TTC549 (cell line): Measurements from ENCODE around the gene RAPSN.

Experiments
- FAIRE-seq: peaks from 2 replicates; lab custom pipeline; 2012; peaks lifted over from hg19 to GRCh38; lab: Jason Lieb, UNC

RAPSN gene

DNA sequence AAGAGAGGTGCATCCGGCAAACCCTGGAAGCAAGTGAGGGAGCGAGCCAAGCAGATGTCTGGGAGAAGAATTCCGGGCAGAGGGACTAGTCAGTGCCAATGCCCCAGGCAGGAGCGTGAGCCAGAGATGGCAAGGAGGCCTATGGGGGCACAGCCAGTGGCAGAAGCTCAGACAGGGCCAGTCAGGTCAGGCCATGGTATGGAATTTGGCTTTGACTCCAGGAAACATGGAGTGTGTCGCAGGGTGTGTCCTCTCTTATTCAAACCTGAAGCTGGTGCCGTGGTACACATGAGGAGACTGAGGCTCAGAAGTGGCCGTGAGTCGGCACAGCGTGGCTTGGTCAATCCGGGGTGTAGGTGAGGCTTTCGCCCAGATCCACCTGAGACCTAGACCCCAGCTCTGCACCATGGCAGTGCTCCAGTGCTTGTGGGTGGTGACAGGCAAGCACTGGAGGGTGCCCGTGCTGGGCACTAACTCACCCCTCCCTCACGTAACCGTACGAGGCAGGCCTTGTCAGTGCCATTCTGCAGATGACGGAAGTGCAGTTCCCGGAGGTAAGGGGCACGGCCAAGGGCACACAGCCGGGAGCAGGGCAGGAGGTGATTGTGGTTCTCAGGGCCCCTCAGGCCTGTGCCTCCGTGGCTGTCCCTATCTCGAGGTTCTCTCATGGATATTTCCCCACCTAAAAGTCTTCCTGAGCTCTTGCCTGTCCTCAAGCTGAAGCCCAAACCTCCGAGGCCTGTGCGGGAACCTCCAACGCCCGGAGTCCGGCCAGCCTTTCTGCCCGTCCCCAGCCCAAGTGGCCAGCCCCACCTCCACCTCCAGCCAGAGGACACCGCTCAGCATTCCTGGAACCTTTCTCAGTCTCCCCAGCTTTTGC, 60.0 kb downstream of the RAPSN start:
- no peak for FAIRE-seq

DNA sequence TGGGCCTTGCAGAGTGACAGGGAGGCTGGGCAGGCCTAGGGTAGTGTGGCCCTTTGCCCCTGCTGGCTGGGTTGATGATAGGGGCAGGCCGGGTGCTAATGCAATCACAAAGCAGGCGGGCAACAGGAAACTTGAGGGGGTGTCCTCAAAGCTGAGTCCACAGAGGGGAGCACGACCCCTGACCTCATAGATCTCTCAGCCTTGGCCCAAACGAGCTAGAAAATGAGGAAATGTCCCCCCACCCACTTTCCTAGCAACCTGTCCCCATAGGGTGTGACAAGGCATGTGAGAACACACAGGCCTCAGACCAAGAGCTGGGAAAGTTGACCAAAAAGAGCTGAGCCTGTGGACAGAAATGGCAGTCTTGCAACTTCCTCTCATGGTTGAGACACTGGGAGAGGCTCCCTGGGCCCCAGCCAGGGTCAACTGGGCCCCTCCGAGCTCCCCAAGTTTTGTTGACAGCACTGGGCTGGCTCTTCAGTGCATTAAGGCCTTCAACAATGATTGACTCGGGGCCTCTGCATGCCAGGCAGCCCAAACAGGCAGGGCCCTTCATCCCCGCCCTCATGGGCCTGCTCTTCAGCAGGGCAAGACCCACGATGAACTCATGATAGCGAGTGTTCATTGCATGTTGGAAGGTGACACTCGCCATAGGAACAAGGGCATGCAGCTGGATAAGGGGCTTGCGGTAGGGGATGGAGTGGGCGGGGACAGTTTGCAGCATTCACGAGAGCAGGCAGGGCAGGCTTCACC, 60.8 kb downstream of the RAPSN start:
- no peak for FAIRE-seq
